Vagina (tissue), 2 donors: ENCODE measurements around the gene ADPRS. TPM values are rescaled to one million over a fixed set of nuclear protein-coding genes. Genes with fewer than 3 reads are reported as not detected.

Experiments
- DNase-seq, 2 donors: peaks; one replicate each; pipeline ENCODE4 v3.0.0-alpha.2; 2017; ENCODE audit errors: extremely low spot score in 2 of 2
- H3K27ac ChIP-seq: fragments of 200-600 bp; sonication (generic); one replicate; pipeline ENCODE4 v1.5.1; 2019
- H3K27me3 ChIP-seq: fragments of 200-600 bp; sonication (generic); one replicate; pipeline ENCODE4 v1.5.1; 2019
- H3K36me3 ChIP-seq, 2 donors: fragments of 200-600 bp; sonication (generic); one replicate each; pipeline ENCODE4 v1.5.1; 2017 to 2019
- H3K4me1 ChIP-seq: fragments of 200-600 bp; sonication (generic); one replicate; pipeline ENCODE4 v1.5.1; 2019
- H3K4me3 ChIP-seq, 2 donors: fragments of 200-600 bp; sonication (generic); 1 replicate in 1 of 2; 2 replicates in 1 of 2; pipeline ENCODE4 v1.5.1; 2016 to 2019
- H3K9me3 ChIP-seq: fragments of 200-600 bp; sonication (generic); one replicate; pipeline ENCODE4 v1.5.1; 2019
- POLR2A ChIP-seq, 2 donors: fragments of 450-650 bp; IDR thresholded peaks; one replicate each; pipeline ENCODE4 v1.6.1; 2017; ENCODE audit warnings: antibody characterized with exemption in 2 of 2, mild to moderate bottlenecking in 2 of 2, moderate library complexity in 2 of 2
- POLR2AphosphoS5 ChIP-seq, 2 donors: sonication (generic); formaldehyde crosslinking; IDR thresholded peaks; one replicate each; pipeline ENCODE4 v1.9.0; 2017; ENCODE audit warnings: antibody characterized with exemption in 2 of 2, mild to moderate bottlenecking in 2 of 2, low read depth in 1 of 2; ENCODE audit not compliant: insufficient read depth in 1 of 2
- intact Hi-C: fragments of 100-400 bp; cut with DNase I; formaldehyde crosslinking; loops from one replicate; pipeline ENCODE4 v1.15.1; 2023
- total RNA-seq: library from RNA; depleted of rRNA; stranded (reverse); fragments of >200 nt; gene quantifications from one replicate; pipeline ENCODE4 v1.2.3, GENCODE V29; 2016
- TF ChIP-seq, protein P1 (sequence below), 3 experiments: fragments of 450-650 bp in 2 of 3; fragments of 200-600 bp in 1 of 3; sonication (generic) in 1 of 3; IDR thresholded peaks; one replicate each; pipeline ENCODE4 v1.5.1; 2017 to 2019; ENCODE audit warnings: antibody characterized with exemption in 3 of 3, mild to moderate bottlenecking in 2 of 3, moderate library complexity in 2 of 3

Gene ADPRS
- total RNA-seq, 1 donor from 2014 or later: 32.2 TPM

- peaks cover 20% of the 10 kb centered on the region for H3K4me1 ChIP-seq
- H3K27me3 ChIP-seq: no peaks in the 10 kb centered on the region
- DNase-seq: no peak
- no peak overlapping the region for H3K4me3 ChIP-seq
- H3K36me3 ChIP-seq: peaks cover 0 to 44% of the 10 kb centered on the region in 2 donors
- no peak overlapping the region for H3K27ac ChIP-seq
- TF ChIP-seq POLR2AphosphoS5 (IDR thresholded peaks at IDR 0.05; ENCODE audit: insufficient read depth in 1 of 2, low read depth in 1 of 2) (no peak), POLR2A (IDR thresholded peaks at IDR 0.05) (no peak)
- TF ChIP-seq, protein P1, sequence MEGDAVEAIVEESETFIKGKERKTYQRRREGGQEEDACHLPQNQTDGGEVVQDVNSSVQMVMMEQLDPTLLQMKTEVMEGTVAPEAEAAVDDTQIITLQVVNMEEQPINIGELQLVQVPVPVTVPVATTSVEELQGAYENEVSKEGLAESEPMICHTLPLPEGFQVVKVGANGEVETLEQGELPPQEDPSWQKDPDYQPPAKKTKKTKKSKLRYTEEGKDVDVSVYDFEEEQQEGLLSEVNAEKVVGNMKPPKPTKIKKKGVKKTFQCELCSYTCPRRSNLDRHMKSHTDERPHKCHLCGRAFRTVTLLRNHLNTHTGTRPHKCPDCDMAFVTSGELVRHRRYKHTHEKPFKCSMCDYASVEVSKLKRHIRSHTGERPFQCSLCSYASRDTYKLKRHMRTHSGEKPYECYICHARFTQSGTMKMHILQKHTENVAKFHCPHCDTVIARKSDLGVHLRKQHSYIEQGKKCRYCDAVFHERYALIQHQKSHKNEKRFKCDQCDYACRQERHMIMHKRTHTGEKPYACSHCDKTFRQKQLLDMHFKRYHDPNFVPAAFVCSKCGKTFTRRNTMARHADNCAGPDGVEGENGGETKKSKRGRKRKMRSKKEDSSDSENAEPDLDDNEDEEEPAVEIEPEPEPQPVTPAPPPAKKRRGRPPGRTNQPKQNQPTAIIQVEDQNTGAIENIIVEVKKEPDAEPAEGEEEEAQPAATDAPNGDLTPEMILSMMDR (IDR thresholded peaks at IDR 0.05): no peak
- no peaks in the 10 kb centered on the region for H3K9me3 ChIP-seq
- intact Hi-C loops: no loop called here
Measured at GRCh38 chr1:36093929-36094328, 5.2 kb downstream of the ADPRS start.

- no peaks in the 10 kb centered on the region for H3K27me3 ChIP-seq
- peaks cover 16% of the 10 kb centered on the region for H3K4me1 ChIP-seq
- TF ChIP-seq POLR2AphosphoS5 (IDR thresholded peaks at IDR 0.05; ENCODE audit: insufficient read depth in 1 of 2, low read depth in 1 of 2) (no peak), POLR2A (IDR thresholded peaks at IDR 0.05) (no peak)
- TF ChIP-seq, protein P1 (IDR thresholded peaks at IDR 0.05): no peak
- H3K27ac ChIP-seq: peak overlapping the region; percentile 21
- intact Hi-C loops: loop anchor here (5.0 kb wide), 2 partner anchors 38 to 198 kb away; no protein-coding TSS in a partner anchor
- no peaks in the 10 kb centered on the region for H3K9me3 ChIP-seq
- H3K4me3 ChIP-seq: no peak overlapping the region
- peaks cover 0 to 44% of the 10 kb centered on the region in 2 donors for H3K36me3 ChIP-seq
- DNase-seq: no peak
Measured at GRCh38 chr1:36094621-36095061, 5.9 kb downstream of the ADPRS start.

- TF ChIP-seq, protein P1 (IDR thresholded peaks at IDR 0.05): no peak
- TF ChIP-seq POLR2AphosphoS5 (IDR thresholded peaks at IDR 0.05; ENCODE audit: insufficient read depth in 1 of 2, low read depth in 1 of 2) (no peak), POLR2A (IDR thresholded peaks at IDR 0.05) (no peak)
- H3K9me3 ChIP-seq: no peaks in the 10 kb centered on the region
- H3K27ac ChIP-seq: no peak overlapping the region
- peaks cover 0 to 44% of the 10 kb centered on the region in 2 donors for H3K36me3 ChIP-seq
- DNase-seq: no peak
- no peak overlapping the region for H3K4me3 ChIP-seq
- H3K27me3 ChIP-seq: no peaks in the 10 kb centered on the region
- H3K4me1 ChIP-seq: peaks cover 12% of the 10 kb centered on the region
- intact Hi-C loops: loop anchor here (5.0 kb wide), 2 partner anchors 36 to 196 kb away; no protein-coding TSS in a partner anchor
Measured at GRCh38 chr1:36095760-36096405, 7.2 kb downstream of the ADPRS start.

DNA sequence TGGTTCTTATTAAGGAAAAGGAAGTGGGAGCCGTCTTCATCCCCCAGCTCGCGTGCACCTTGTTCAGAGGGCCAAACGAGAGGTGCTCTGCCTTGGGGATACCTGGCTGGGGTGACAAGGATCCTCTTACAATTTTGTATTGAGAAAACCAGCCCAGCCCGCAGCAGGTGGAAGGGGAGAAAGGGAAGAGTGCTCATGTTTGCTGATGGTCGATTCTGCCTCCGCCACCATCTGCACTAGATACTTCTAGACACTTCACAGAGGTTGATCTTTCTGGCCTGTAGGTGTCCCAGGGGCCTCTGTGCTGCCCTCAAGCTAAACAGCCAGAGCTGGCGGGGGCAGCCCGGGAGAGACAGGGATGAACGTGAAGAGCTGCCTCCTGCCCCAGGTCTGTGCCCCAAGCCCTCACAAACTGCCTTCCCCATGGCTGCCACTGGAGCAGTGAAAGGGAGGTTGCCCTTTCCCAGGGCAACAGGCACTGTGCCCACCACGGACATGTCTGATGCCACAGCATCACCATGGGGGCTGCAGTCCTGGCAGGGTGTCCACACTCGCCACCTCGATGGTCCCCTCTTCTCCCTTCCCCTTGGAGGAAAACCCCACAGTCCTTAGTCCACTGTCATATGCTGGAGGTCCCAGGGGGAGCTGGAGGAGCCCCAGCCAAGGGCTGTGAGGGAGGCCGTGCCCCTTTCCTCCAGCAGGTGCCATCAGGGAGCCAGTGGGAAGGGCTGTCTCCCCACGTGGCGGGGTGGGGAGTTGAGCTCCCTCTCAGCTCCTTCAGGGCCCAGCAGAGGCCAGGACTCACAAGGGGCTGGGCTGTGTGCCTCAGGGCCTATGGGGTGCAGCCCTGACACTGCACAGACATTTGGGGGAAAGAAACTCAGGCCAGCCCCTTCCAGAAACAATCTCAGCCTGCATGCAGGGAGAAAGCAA, 8.1 kb downstream of the ADPRS start:
- DNase-seq: no peak
- Histone ChIP-seq H3K4me3 (no peak overlapping the region), H3K27ac (no peak overlapping the region), H3K27me3 (no peaks in the 10 kb centered on the region), H3K9me3 (no peaks in the 10 kb centered on the region), H3K36me3 (peaks cover 0 to 38% of the 10 kb centered on the region in 2 donors), H3K4me1 (peaks cover 9% of the 10 kb centered on the region)
- intact Hi-C loops: loop anchor here (5.0 kb wide), 2 partner anchors 36 to 196 kb away; no protein-coding TSS in a partner anchor
- TF ChIP-seq, protein P1 (IDR thresholded peaks at IDR 0.05): no peak
- TF ChIP-seq POLR2A (IDR thresholded peaks at IDR 0.05): no peak
- no peak for TF ChIP-seq POLR2AphosphoS5 (IDR thresholded peaks at IDR 0.05; ENCODE audit: insufficient read depth in 1 of 2, low read depth in 1 of 2)
